HFF-Myc (cell line): ENCODE data around the gene RPS29.
A peak's percentile ranks its signal among the peaks of the same experiment; 100 is the strongest.

ENCODE experiments used
- DNase-seq: peaks from one replicate; pipeline ENCODE4 v3.0.0-alpha.2; 2011; ENCODE audit warnings: low read depth; ENCODE audit errors: extremely low read depth
- H3K4me3 ChIP-seq: replicated peaks from 2 replicates; pipeline ENCODE4 v1.5.1; 2011; ENCODE audit warnings: low read depth, mild to moderate bottlenecking, control low read depth, low read length
- TF ChIP-seq, protein P1 (sequence below): IDR thresholded peaks from 2 replicates; pipeline ENCODE4 v1.5.1; 2012; ENCODE audit warnings: mild to moderate bottlenecking, low read depth, low read length, control low read depth; ENCODE audit errors: missing control alignments

The RPS29 gene

DNA sequence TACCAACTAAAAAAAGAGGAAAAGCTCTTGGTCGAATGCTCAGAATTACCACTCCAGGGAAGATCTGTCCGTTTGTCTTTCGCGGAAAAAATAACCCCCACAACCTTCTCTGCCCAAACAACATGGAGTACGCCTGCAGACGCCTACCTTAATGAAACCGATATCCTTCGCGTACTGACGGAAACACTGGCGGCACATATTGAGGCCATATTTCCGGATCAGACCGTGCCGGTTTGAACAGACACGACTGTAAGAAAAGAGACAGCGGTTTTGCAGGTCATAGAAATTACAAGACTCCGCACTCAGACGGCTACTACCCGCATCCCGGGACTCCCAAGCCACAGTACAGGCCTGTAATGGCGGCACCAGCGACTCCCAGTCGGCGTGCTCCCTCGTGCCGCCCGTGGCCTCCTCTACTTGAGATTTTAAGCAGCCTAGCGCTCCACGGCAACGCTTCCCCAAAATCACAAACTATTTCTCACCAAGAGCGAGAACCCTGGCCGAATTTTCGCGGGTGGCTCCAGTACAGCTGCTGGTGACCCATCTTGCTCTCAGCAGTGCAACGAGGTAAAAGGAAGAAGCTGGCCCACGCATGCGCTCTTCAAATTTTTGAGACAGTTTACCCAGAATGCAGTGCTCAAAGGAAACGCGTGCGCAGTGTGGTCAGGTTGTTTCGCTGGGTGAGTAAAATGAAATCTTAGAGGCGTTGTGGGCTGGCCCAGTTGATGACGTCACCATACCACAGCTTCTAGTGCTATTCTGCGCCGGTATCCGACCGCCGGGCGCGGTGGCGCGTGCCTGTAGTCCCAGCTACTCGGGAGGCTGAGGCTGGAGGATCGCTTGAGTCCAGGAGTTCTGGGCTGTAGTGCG is at the start of gene RPS29:
Gene RPS29, minus strand, starts transcription at position 578 of the 870 bp plus-strand sequence. Its CDS starts 34 bp downstream, at position 544.
- H3K4me3 ChIP-seq = peak within 1 kb of the TSS; percentile 87
- DNase-seq = peak; percentile 100
- TF ChIP-seq, protein P1, sequence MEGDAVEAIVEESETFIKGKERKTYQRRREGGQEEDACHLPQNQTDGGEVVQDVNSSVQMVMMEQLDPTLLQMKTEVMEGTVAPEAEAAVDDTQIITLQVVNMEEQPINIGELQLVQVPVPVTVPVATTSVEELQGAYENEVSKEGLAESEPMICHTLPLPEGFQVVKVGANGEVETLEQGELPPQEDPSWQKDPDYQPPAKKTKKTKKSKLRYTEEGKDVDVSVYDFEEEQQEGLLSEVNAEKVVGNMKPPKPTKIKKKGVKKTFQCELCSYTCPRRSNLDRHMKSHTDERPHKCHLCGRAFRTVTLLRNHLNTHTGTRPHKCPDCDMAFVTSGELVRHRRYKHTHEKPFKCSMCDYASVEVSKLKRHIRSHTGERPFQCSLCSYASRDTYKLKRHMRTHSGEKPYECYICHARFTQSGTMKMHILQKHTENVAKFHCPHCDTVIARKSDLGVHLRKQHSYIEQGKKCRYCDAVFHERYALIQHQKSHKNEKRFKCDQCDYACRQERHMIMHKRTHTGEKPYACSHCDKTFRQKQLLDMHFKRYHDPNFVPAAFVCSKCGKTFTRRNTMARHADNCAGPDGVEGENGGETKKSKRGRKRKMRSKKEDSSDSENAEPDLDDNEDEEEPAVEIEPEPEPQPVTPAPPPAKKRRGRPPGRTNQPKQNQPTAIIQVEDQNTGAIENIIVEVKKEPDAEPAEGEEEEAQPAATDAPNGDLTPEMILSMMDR = no peak

DNA sequence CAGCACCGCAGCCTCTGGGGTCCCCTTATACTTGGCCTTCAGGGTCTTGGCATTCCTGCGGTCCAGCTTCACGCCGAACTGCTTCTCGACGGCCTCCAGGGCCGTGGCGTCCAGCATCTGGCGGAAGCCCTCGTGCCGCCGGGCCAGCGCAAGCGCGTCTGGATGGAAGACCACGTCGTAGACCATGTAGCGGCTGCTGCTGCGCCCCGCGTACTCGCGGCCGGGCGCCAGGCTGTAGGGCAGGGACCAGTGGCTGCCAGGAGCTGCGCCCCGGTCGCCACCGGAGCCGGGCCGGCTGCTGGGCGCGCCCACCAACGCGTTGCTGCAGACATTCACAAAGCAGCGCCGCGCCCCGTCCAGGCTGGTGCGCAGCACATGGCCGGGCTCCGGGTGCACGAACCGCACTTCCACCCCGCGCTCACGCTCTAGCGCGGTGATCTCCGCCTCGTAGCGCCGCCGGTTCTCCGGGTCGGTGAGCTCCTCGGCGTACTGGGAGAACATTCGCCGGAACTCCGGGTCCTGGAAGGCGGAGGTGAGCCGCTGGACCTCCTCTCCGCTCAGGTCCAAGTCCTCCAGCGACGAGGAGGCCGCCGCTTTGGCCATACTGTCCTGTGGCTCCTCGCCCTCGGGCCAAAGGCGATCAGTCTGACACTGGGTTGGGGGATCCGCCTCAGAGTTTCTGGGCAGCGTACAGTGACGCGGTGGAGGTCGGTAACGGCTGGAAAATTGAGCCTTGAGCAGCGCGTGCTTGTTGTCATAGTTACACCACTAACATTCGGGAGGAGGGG is 48.6 kb upstream of the RPS29 start, which contains the start of gene DNAAF2:
Gene DNAAF2, minus strand, starts transcription at position 698 of the 788 bp plus-strand sequence. Its CDS starts 95 bp downstream, at position 603.
- H3K4me3 ChIP-seq = peak within 1 kb of the TSS; percentile 98
- TF ChIP-seq, protein P1 = no peak
- peak; percentile 49 for DNase-seq

DNA sequence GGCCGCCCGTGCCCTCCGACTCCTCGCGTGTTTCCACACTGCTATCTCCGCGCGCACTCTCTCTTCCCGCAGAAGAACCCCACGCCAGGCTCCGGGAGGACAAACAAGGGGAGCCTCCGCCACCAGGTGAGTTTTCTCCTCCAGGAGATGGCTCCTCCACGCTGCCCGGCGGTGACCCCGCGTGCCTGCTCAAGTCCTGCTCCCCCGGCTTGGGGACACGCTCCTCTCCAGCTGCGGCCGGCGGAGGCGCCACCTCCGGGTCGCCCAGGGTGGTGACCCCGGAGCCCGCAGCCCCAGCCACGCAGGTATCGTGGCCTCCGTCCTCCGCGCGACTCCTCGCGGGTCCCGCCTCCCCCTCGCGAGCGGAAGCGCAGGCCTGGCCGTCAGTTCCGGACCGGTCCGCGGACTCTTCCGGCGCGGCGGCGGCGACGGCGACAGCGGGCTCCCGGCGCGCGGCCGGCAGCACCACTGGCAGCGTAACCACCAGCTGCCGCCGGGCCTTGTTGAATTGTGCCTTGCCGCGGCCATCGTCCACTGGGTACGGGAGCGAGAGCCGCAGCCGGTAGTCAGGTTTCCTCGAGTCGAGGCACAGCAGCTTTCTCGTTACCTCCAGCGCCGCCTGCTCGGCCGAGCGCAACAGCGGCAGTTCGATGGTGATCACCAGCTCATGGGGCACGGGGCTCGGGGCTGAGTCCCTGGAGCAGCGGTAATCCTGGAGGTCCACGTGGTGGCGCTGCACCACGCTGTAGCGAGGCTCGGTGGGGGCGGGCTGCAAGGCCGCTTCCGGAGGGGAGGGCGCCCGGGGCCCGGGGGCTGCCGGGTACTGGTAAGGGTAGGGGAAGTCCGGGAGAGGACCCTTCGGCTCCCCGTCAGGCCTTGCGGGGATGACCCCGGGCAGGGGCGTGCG is 47.7 kb upstream of the RPS29 start:
- DNase-seq = peak; percentile 75
- TF ChIP-seq, protein P1 = peak; percentile 71

DNA sequence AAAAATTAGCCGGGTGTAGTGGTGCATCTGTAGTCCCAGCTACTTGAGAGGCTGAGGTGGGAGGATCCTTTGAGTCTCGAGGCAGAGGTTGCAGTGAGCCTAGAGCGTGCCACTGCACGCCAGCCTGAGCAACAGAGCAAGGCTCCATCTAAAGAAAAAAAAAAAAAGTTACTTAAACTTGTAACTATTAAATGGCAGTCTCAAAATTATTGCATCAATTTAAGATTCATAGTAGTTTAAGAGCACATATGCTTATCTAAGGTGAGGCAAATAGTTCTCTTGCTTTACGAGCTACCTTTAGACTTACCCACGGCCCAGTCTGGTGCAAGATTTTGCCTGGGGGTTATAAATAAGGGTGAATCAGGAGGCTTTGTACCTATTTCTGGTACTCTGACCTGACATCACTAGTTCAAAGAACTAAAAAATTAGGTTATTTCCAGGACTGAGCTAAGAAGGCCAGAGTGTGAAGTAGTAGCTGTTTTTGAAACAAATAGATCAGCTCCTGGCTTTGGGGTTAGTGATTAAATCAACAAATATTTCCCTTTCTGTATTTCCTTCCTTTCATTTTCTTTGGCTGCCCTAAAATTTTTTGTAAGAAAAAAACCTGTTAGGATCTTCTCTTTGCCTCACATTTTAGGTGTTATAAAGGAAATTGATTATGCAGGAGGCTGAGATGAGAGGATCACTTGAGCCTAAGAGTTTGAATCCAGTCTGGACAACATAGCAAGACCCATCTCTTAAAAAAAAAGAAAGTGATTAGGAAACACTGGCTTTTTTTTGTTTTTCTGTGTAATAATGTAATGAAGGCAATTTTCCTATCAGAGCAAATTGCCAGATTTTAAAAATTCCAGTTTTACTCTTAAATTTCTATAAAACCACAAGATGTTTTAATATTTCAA is 38.0 kb upstream of the RPS29 start:
- TF ChIP-seq, protein P1 = no peak
- peak overlapping the region; percentile 87; the same call in 1 of the 2 replicates for H3K4me3 ChIP-seq
- no peak for DNase-seq

More for the DNA sequence above, 47.7 kb upstream of the RPS29 start:
- H3K4me3 ChIP-seq = peak overlapping the region; percentile 98

DNA sequence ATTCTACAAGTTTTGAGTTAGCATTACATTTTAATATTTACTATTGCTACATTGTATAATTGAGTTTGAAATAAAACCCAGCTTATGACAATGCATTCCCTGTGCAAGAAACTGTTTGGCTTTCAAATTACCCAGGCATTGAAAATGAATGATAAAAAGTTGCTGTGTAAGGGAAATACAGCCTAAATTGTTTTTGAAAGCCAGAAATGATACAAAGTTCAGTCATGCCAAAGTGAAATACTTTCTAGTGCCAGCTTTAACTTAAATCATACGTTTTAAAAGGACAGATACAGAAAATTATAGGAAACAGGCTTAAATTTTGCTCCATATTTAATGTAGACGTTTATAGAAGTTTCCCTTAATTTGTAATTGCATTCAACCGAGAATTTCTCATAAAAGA is 37.2 kb upstream of the RPS29 start:
- no peak for DNase-seq
- TF ChIP-seq, protein P1 = no peak
- H3K4me3 ChIP-seq = peak overlapping the region; percentile 87
